Psoas muscle (tissue), 8 donors: Measurements from ENCODE around the gene RPP25. TPM values are rescaled to one million over a fixed set of nuclear protein-coding genes. Genes with fewer than 3 reads are reported as not detected.
"Not testable (repeated sequence)": the region's sequence is repeated elsewhere in the genome, so short reads cannot be mapped to it uniquely, and the experiment has no call there.

Source experiments
- ATAC-seq, 4 donors: fragments of 200-7000 bp; cut with Tn5 transposase; one replicate each; pipeline ENCODE4 v1.9.1; 2020; ENCODE audit warnings: moderate library complexity in 3 of 4, mild to moderate bottlenecking in 2 of 4
- DNase-seq, 2 donors: peaks; one replicate each; pipeline ENCODE4 v3.0.0-alpha.2; 2020
- H3K27ac ChIP-seq: fragments of 200-600 bp; one replicate; pipeline ENCODE4 v1.8.0; 2022
- H3K27me3 ChIP-seq, 3 donors: fragments of 200-600 bp in 1 of 3; one replicate each; pipeline versions ENCODE4 v1.6.1 to v1.8.0; 2013 to 2022; ENCODE audit warnings: low read length in 2 of 3, mild to moderate bottlenecking in 2 of 3, moderate library complexity in 1 of 3; ENCODE audit not compliant: insufficient read depth in 3 of 3
- H3K36me3 ChIP-seq, 2 donors: fragments of 200-600 bp in 1 of 2; one replicate each; pipeline versions ENCODE4 v1.6.1 to v1.8.0; 2013 to 2022; ENCODE audit warnings: low read depth in 1 of 2, mild to moderate bottlenecking in 1 of 2, moderate library complexity in 1 of 2; ENCODE audit not compliant: insufficient read depth in 1 of 2
- H3K4me1 ChIP-seq: fragments of 200-600 bp; one replicate; pipeline ENCODE4 v1.8.0; 2022
- H3K4me3 ChIP-seq: fragments of 200-600 bp; one replicate; pipeline ENCODE4 v1.8.0; 2022; ENCODE audit warnings: mild to moderate bottlenecking
- H3K9me3 ChIP-seq: fragments of 200-600 bp; one replicate; pipeline ENCODE4 v1.8.0; 2022
- WGBS, 3 donors: extraction: QIAGEN DNeasy Blood & Tissue Kit; methylation state at CpG; one replicate each; pipeline versions ENCODE4 v1.1.6 to v1.1.7; 2013; 5-methylcytosine and 5-hydroxymethylcytosine counted together
- intact Hi-C, 2 donors: fragments of 100-400 bp; cut with DNase I; formaldehyde crosslinking; loops; one replicate each; pipeline versions ENCODE4 v1.11.0 to v1.14.2; 2022
- polyA plus RNA-seq, 3 donors: library from polyadenylated mRNA; stranded (reverse); fragments of 200-250 nt; gene quantifications; one replicate each; pipeline ENCODE4 v1.2.3, GENCODE V29; 2013
- total RNA-seq, 4 donors: library from RNA; stranded (reverse); fragmentation: NEBNext Ultra II Directional in 2 of 4; extraction: Animal tissue kit (Norgen Biotek cat#: 25700) in 2 of 4; gene quantifications; one replicate each; pipeline versions ENCODE4 v1.2.1 to v1.2.4, GENCODE V29; 2021 to 2023
- TF ChIP-seq, protein P1 (sequence below): fragments of 200-600 bp; IDR thresholded peaks from one replicate; pipeline ENCODE4 v1.8.0; 2022; ENCODE audit warnings: antibody characterized with exemption
- donor health status: healthy with polysubstance abuse.
- donor health status: DM: no; HTN: no; CAD: no; lungs with moderate emphysema.
- donor health status: Bipolar disorder and iron deficiency.
- donor health status: healthy.
- donor health status: DM: yes; HTN: yes; CAD: no.
- donor health status: DM: no; HTN: no; CAD: no.
- donor health status: DM: no; HTN: no; CAD: no.
- donor health status: DM: yes; HTN: yes; CAD: no.

RPP25 gene
- total and polyA plus RNA-seq, 7 donors: 0.64 to 11.6 (median 1.7) TPM

DNA sequence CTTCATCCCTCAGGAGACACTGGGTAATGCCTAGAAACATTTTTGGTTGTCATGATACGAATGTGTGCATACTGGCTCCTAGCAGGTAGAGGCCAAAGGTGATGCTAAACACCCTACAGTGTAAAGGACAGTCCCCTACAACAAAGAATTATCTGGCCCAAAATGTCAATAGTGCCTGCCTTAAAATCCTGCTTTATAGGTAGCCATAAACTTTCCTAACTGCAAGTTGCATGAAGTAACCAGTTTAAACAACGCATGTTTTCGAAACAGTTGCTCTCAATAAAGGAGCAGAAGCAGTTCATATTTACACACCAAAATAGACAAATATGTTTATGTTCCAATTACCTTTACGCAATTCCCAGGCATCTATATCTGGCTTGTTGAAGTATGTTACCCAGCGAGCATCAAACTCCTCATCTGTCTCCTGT, 27.8 kb downstream of the RPP25 start:
- ATAC-seq (no peak), DNase-seq (no peak)
- H3K9me3 ChIP-seq: no peaks in the 10 kb centered on the region
- intact Hi-C loops: no loop called here
- no peak overlapping the region for H3K27ac ChIP-seq
- no peaks in the 10 kb centered on the region for H3K27me3 ChIP-seq
- no peak overlapping the region for H3K4me3 ChIP-seq
- WGBS, 3 donors: 94 to 98% (median 97%) methylated on average over 5 of the region's 5 CpGs
- peaks cover 7% of the 10 kb centered on the region for H3K4me1 ChIP-seq
- H3K36me3 ChIP-seq: peaks cover 3 to 80% of the 10 kb centered on the region in 2 donors
- TF ChIP-seq, protein P1, sequence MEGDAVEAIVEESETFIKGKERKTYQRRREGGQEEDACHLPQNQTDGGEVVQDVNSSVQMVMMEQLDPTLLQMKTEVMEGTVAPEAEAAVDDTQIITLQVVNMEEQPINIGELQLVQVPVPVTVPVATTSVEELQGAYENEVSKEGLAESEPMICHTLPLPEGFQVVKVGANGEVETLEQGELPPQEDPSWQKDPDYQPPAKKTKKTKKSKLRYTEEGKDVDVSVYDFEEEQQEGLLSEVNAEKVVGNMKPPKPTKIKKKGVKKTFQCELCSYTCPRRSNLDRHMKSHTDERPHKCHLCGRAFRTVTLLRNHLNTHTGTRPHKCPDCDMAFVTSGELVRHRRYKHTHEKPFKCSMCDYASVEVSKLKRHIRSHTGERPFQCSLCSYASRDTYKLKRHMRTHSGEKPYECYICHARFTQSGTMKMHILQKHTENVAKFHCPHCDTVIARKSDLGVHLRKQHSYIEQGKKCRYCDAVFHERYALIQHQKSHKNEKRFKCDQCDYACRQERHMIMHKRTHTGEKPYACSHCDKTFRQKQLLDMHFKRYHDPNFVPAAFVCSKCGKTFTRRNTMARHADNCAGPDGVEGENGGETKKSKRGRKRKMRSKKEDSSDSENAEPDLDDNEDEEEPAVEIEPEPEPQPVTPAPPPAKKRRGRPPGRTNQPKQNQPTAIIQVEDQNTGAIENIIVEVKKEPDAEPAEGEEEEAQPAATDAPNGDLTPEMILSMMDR: no peak

DNA sequence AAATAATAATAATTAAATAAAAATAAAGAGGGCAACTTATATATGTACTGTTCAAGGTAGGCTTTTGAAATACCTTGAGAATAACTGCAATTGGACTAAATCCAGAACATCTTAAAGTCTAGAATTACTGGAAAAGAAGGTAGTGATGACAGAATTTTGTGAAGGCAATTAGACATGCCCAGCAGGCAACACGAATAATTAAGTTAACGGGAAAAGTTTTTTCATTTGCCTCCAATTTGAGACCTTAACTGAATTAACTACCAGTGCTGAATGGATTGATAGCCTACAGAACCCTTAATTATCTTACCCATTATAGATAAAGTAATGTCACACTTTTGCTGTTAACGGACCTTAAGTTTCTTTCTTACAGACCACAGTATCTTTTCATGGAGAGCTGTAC, 32.0 kb downstream of the RPP25 start:
- Histone ChIP-seq H3K27me3 (no peaks in the 10 kb centered on the region), H3K36me3 (peaks cover 12 to 100% of the 10 kb centered on the region in 2 donors), H3K9me3 (no peaks in the 10 kb centered on the region), H3K27ac (no peak overlapping the region), H3K4me1 (no peaks in the 10 kb centered on the region), H3K4me3 (no peak overlapping the region)
- intact Hi-C loops: no loop called here
- DNase-seq (no peak), ATAC-seq (no peak)
- WGBS, 3 donors: 90 to 95% (median 92%) methylated on average over 3 of the region's 3 CpGs
- TF ChIP-seq, protein P1: no peak

DNA sequence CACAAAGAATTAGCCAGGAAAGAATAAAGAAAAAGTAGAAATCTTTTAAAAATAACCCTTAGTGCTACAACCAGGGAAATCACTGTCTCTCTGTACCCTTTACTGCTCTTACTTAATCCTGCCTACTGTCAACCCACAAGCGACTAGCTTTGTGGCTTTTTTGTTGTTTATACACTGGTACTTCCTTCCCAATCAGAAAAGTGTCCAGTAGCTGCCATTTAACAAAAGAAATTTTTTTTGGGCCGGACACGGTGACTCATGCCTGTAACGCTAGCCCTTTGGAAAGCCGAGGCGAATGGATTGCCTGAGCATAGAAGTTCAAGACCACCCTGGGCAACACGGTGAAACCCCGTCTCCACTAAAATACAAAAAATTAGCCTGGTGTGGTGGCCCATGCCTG, 36.1 kb downstream of the RPP25 start:
- H3K9me3 ChIP-seq: no peaks in the 10 kb centered on the region
- no peak for DNase-seq
- H3K4me3 ChIP-seq: no peak overlapping the region
- no peaks in the 10 kb centered on the region for H3K27me3 ChIP-seq
- intact Hi-C loops: no loop called here
- 78 to 88% (median 86%) methylated on average over 8 of the region's 8 CpGs for WGBS, 3 donors
- no peaks in the 10 kb centered on the region for H3K4me1 ChIP-seq
- peaks cover 23 to 100% of the 10 kb centered on the region in 2 donors for H3K36me3 ChIP-seq
- no peak for ATAC-seq
- TF ChIP-seq, protein P1: no peak
- no peak overlapping the region for H3K27ac ChIP-seq

DNA sequence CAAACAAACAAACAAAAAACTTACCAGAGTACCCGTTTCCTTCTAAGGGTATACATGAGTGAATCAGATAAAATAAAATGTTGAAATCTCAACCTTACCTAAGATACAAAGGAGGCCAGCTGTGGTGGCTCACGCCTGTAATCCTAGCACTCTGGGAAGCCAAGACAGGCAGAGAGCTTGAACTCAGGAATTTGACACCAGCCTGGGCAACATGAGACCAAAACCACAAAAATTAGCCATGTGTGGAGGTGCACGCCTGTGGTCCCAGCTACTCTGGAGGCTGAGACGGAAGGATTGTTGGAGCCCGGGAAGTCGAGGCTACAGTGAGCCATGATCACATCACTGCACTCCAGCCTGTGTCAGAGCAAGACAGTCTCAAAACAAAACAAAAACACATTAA, 38.9 kb downstream of the RPP25 start:
- peak in 3 of 4 donors; percentile 10 to 47 (median 16) for ATAC-seq
- Histone ChIP-seq H3K4me3 (no peak overlapping the region), H3K36me3 (peaks cover 23 to 100% of the 10 kb centered on the region in 2 donors), H3K9me3 (no peaks in the 10 kb centered on the region), H3K27me3 (no peaks in the 10 kb centered on the region), H3K4me1 (no peaks in the 10 kb centered on the region), H3K27ac (no peak overlapping the region)
- WGBS, 3 donors: 80 to 91% (median 86%) methylated on average over 6 of the region's 6 CpGs
- intact Hi-C loops: no loop called here
- TF ChIP-seq, protein P1: no peak
- no peak for DNase-seq

DNA sequence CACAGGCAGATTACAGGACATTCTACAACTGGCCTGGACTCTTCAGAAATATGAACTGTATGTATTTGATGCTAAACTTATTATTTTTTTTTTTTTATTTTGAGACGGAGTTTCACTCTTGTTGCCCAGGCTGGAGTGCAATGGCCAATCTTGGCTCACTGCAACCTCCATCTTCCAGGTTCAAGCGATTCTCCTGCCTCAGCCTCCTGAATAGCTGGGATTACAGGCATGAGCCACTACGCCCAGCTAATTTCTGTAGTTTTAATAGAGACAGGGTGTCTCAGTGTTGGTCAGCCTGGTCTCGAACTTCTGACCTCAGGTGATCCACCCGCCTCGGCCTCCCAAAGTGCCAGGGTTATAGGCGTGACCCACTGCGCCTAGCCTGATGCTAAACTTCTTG, 42.8 kb downstream of the RPP25 start:
- H3K27ac ChIP-seq, H3K4me3 ChIP-seq, H3K4me1 ChIP-seq, H3K9me3 ChIP-seq, H3K27me3 ChIP-seq, intact Hi-C loops, ATAC-seq, DNase-seq: not testable (repeated sequence)
- 89 to 94% (median 91%) methylated on average over 8 of the region's 8 CpGs for WGBS, 3 donors
- peaks cover 5 to 85% of the 10 kb centered on the region in 2 donors for H3K36me3 ChIP-seq
